ENCODE measurements around the gene TFDP1.

Gene TFDP1

DNA sequence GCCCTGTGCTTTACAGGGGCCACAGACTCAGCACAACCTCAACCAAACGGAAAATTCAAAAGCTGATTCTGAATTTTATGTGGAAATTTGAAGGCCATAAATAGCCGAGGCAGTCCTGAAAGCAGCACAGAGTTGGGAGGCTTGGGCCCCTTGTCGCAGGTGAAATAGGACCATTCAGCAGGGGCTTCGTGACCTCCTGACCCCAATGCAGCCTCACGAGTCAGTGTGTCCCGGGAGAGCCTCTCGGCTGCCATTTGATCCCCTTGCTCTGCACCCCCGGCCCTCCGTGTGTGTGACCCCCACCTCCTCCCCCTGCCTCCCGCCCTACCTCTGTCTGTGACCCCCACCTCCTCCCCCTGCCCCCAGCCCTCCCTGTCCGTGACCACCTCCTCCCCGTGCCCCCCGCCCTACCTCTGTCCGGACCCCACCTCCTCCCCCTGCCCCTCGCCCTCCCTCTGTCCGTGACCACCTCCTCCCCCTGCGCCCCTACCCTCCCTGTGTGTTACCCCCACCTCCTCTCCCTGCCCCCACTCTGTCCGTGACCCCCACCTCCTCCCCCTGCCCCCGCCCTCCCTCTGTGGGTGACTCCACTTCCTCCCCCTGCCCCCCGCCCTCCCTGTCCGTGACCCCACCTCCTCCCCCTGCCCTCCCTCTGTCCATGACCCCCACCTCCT, 41.7 kb upstream of the TFDP1 start:
- Histone ChIP-seq H3K36me3 (ENCODE audit: low read depth) (peaks cover 33% of the 10 kb centered on the region), H3K9me3 (ENCODE audit: severe bottlenecking) (no peaks in the 10 kb centered on the region), H3K27me3 (ENCODE audit: insufficient read depth, poor library complexity, severe bottlenecking) (no peaks in the 10 kb centered on the region), H3K4me3 (ENCODE audit: severe bottlenecking) (no peak overlapping the region), H3K27ac (ENCODE audit: poor library complexity, severe bottlenecking) (no peak overlapping the region), H3K4me1 (ENCODE audit: insufficient read depth, poor library complexity, severe bottlenecking) (peaks cover 5% of the 10 kb centered on the region)
- no peak for ATAC-seq (ENCODE audit: low read depth)
- peak; percentile 38 for DNase-seq (ENCODE audit: low spot score)
- no peak for TF ChIP-seq CTCF (IDR thresholded peaks at IDR 0.05; ENCODE audit: poor library complexity, severe bottlenecking)

DNA sequence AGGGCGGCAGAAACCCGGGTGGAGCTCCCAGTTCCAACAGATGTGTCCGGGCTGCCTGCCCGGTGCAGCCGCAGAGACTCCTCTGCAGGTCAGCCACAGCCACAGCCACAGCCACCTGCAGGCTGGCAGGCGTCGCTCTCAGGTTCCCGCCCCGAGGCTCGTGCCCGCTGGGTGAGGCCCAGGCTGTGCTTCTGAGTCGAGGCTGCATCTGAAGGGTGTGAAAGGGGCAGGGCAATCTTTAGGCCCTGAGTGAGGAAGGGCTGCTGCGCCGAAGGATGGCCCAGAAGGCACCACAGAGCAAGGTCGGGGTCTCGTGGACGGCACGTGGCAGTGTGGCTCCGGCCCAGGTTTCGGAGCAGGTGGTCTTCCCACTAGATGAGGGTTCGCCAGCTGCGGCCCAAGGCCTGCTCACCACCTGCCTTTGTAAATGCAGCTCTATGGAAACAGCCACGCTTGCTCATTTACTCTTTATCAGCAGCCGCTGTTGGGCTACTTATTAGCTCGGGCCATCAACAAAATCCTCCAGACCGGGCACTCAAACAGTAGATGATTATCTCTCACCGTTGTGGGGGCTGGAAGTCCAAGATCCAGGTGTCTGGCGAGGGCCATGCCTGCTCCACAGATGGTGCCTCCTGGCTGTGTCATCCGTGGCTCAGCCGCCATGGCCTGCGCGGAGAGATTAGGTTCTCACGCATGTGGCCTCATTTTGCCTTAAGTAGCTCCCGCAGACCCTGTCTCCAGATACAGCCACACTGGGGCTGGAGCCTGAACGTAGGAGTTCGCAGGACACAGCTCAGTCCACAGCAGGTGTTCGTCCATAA, 40.3 kb upstream of the TFDP1 start:
- H3K36me3 ChIP-seq (ENCODE audit: low read depth), result peaks cover 34% of the 10 kb centered on the region
- DNase-seq (ENCODE audit: low spot score) (peak; percentile 47), ATAC-seq (ENCODE audit: low read depth) (no peak)
- H3K27me3 ChIP-seq (ENCODE audit: insufficient read depth, poor library complexity, severe bottlenecking), result no peaks in the 10 kb centered on the region
- H3K4me1 ChIP-seq (ENCODE audit: insufficient read depth, poor library complexity, severe bottlenecking), result peaks cover 5% of the 10 kb centered on the region
- H3K27ac ChIP-seq (ENCODE audit: poor library complexity, severe bottlenecking), result no peak overlapping the region
- H3K4me3 ChIP-seq (ENCODE audit: severe bottlenecking), result no peak overlapping the region
- H3K9me3 ChIP-seq (ENCODE audit: severe bottlenecking), result no peaks in the 10 kb centered on the region
- TF ChIP-seq CTCF (IDR thresholded peaks at IDR 0.05; ENCODE audit: poor library complexity, severe bottlenecking), result no peak

DNA sequence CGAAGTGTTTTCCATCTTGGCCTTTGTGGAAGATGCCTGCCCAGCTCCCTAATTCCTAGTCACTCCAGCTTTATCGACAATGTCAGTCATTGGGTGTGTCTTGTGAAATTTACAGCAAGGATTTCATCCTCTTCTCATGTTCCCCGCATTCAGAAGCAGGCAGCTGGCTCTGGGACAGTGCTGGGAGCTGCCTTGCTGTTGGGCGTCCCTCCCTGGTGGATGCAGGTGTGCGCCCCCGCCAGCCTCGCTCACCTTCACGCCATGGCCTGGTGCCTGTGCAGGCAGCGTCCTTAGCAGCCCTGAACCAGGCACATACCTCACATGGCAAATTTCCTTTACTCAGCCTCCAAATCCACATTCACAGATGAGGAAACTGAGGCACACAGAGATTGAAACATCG, 39.7 kb upstream of the TFDP1 start:
- TF ChIP-seq CTCF (IDR thresholded peaks at IDR 0.05; ENCODE audit: poor library complexity, severe bottlenecking), result no peak
- Histone ChIP-seq H3K27ac (ENCODE audit: poor library complexity, severe bottlenecking) (no peak overlapping the region), H3K9me3 (ENCODE audit: severe bottlenecking) (no peaks in the 10 kb centered on the region), H3K4me3 (ENCODE audit: severe bottlenecking) (no peak overlapping the region), H3K27me3 (ENCODE audit: insufficient read depth, poor library complexity, severe bottlenecking) (no peaks in the 10 kb centered on the region), H3K4me1 (ENCODE audit: insufficient read depth, poor library complexity, severe bottlenecking) (peaks cover 5% of the 10 kb centered on the region), H3K36me3 (ENCODE audit: low read depth) (peaks cover 32% of the 10 kb centered on the region)
- DNase-seq (ENCODE audit: low spot score) (peak; percentile 27), ATAC-seq (ENCODE audit: low read depth) (no peak)

DNA sequence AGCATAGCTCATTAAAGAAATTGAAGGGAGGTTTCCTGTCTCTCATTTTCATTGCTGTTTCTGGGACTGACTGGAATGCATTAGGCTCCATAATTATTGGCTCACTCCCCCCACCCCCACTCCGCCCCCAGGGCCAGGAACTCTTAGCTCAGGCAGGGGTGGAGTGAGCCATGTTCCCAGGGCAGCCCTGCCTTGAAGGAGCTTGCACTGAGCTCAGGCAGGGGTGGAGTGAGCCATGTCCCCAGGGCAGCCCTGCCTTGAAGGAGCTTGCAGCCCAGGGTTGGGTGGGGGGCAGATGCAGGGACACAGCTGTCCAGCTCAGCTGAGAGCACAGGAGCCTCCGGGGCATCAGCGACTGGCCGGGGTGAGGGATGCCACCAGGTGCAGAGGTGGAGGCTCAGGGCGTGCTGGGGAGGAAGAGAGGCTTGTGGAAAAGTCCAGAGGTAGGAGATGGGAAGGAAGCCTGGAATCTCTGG, 39.1 kb upstream of the TFDP1 start:
- peak; percentile 51 for ATAC-seq (ENCODE audit: low read depth)
- Histone ChIP-seq H3K27ac (ENCODE audit: poor library complexity, severe bottlenecking) (no peak overlapping the region), H3K4me1 (ENCODE audit: insufficient read depth, poor library complexity, severe bottlenecking) (peaks cover 5% of the 10 kb centered on the region), H3K4me3 (ENCODE audit: severe bottlenecking) (no peak overlapping the region), H3K27me3 (ENCODE audit: insufficient read depth, poor library complexity, severe bottlenecking) (no peaks in the 10 kb centered on the region), H3K36me3 (ENCODE audit: low read depth) (peaks cover 33% of the 10 kb centered on the region), H3K9me3 (ENCODE audit: severe bottlenecking) (no peaks in the 10 kb centered on the region)
- TF ChIP-seq CTCF (IDR thresholded peaks at IDR 0.05; ENCODE audit: poor library complexity, severe bottlenecking), result no peak
- DNase-seq (ENCODE audit: low spot score), result peak; percentile 55

Data from RWPE2 (cell line).